Measurements from ENCODE around the gene STH. TPM values are rescaled to one million over a fixed set of nuclear protein-coding genes. Genes with fewer than 3 reads are reported as not detected.

STH gene, protein sequence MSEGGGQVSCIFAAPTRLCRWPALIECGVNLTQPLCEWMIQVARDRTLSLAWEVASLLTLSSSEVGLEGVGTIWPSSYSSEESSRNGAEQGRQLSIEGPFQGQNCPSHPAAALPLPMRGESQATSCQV
- not detected in 2 replicates for total RNA-seq

GRCh38 chr17:45998987-45999899 lies at the start of gene STH:
Gene STH (plus strand): TSS chr17:45999250. CDS start chr17:45999280, 30 bp downstream.

Other genes with a start within 250 kb of the STH start
- not detected in 2 replicates for gene CRHR1, start 214.9 kb upstream of the STH start, total RNA-seq
- not detected in 2 replicates for gene SPPL2C, start 154.4 kb upstream of the STH start, total RNA-seq
- 0.13 and 0.19 TPM in 2 replicates for gene MAPT, start 104.7 kb upstream of the STH start, total RNA-seq
- gene KANSL1, start 194.2 kb downstream of the STH start, total RNA-seq: 49.5 and 56.4 TPM in 2 replicates